HG03571 (cell line): ENCODE results near the gene MOCS1.

Source experiments
- ATAC-seq: cut with Tn5 transposase; IDR thresholded peaks from one replicate; pipeline ENCODE4 v1.9.1; 2021; ENCODE audit not compliant: unreplicated experiment

Gene MOCS1

DNA sequence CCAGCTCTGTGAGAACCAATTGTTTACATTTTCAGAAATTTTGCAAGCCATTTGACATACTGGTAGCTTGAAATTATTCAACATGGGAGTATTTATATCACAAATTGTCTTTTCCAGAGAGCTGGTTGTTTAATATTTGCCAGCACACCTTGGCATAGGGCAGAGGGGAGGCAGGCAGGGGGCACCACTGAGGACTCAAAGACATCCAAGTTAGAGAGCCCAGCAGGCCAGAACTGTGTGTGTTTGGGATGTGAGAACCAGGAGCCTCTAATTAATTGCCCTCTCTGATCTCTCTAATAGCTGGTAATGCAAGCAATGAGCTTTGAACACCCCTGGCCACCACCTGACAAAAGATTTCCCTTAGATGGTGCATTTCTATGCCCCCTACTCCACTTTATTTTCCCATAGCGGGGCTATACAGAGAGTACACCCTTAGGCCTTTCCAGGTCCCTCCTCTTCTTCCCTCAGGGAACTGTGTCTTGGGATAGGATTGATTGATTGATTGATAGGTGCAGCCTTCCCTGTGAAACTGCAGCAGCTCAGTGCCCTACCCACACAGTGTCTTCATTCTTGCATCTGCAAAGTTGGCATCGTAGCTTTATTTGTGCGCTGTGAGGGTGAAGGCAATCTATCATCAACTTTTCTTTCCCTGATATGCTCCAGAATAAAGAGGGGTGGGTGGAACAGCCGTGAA, 29.2 kb downstream of the MOCS1 start:
- ATAC-seq = no peak

GRCh38 chr6:39903656-39904055, 30.6 kb downstream of the MOCS1 start:
- ATAC-seq = no peak

- ATAC-seq = no peak
These were observed 31.3 kb downstream of the MOCS1 start for GRCh38 chr6:39902786-39903465.

DNA sequence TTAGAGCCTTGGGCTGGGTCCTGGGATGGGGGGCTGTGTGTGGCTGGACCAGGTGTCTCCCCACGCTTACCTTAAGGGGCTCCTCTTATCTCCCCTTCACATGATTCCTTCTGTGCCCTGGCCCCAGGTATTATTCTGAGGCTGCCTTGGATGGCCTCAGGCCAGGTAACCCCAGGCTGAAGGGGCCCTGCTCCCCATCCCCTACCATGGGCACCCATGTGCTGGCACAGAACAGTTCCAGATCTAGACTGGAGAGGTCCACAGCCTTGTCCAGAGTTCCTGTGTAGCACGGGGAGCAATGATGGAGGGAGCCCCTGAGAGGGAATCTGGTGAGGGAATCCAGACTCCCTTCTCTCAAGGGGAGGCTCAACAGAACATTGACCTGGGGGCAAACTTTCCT, 32.1 kb downstream of the MOCS1 start:
- ATAC-seq = no peak

DNA sequence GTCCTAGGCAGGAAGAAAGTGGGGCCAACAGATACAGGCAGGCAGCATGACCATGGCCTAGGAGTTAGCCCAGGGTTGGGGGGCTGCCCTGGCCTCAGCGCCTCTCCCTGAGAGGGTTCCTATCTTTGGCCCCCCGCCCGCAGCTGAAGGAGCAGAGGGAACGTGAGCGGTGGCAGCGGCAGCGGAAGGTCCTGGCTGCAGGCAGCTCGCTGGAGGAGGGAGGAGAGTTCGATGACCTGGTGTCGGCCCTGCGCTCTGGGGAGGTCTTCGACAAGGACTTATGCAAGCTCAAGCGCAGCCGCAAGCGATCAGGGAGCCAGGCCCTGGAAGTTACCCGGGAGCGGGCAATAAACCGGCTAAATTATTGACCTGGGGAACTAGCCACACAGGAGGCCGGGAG, 32.6 kb downstream of the MOCS1 start:
- no peak for ATAC-seq

DNA sequence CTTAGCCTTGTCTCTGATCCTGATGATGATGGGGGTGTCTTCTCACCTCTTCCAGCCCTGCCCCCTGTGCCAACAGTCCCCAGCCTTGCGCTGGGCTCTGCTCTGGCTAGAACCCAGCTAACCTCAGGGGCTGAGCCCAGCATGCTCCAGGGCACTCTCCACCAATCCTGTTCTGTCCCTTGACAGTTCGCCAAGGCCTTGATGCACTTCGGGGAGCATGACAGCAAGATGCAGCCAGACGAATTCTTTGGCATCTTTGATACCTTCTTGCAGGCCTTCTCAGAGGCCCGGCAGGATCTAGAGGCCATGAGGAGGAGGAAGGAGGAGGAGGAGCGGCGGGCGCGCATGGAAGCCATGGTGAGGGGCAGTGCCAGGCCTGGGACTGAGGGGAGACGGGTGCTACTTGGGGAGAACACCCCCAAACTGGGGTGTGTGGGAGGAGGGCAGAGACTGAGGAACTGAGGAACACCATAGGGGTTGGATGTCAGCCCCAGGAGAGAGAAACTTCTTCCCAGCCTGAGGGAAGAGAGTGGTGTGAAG, 33.1 kb downstream of the MOCS1 start:
- no peak for ATAC-seq

GRCh38 chr6:39899554-39900295, 34.5 kb downstream of the MOCS1 start:
- ATAC-seq = no peak

DNA sequence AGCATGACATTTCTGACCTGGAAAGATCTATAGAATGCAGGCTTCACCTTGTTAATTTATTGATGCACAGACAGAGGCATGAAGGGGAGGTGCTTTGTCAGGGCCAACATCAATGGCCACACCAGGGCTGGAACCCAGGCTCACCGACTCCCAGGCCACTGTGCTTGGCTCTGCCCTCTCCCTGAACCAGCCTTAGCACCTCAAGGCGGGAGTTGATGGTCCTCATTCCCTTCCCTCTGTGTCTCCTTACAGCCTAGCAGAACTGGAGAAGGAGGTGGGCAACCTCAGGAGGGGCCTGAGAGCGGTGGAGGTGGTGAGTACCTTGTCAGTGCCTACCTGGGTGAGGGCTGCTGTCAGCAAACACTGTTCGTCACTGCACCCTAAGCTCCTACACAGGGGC, 35.6 kb downstream of the MOCS1 start:
- no peak for ATAC-seq

GRCh38 chr6:39897698-39898097, 36.6 kb downstream of the MOCS1 start:
- ATAC-seq = no peak

GRCh38 chr6:39896701-39897100, 37.6 kb downstream of the MOCS1 start:
- no peak for ATAC-seq

DNA sequence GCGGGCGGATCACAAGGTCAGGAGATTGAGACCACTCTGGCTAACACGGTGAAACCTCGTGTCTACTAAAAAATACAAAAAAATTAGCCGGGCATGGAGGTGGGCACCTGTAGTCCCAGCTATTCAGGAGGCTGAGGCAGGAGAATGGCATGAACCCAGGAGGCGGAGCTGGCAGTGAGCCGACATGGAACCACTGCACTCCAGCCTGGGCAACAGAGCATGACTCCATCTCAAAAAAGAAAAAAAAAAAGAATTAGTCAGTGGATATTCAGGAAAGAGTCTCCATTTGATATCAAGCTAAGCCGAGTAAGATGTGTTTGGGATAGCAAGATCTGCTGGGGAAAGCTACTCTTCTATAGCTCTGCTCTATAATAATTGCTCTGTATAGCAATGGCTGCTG, 41.0 kb downstream of the MOCS1 start:
- no peak for ATAC-seq

- ATAC-seq = no peak
These were observed 41.7 kb downstream of the MOCS1 start for GRCh38 chr6:39892490-39893129.

DNA sequence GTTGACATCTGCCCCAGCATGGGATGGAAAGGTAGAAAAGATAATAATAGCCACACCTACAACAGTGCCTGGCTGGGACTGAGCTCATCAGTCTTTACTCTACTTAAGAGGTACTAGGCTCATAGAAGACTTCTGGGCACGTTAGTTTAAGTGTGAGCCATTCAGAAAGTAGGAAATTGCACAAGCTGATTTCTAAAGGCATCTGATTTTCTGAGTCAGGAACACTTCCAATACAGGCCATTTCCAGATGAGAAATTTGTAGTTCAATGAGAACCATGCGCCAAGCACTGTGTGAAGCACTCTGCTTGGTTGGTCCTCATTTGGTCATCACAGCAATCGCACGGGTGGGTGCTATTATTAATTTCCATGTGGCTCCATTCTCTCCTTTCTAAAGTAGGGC, 42.3 kb downstream of the MOCS1 start:
- ATAC-seq = no peak

DNA sequence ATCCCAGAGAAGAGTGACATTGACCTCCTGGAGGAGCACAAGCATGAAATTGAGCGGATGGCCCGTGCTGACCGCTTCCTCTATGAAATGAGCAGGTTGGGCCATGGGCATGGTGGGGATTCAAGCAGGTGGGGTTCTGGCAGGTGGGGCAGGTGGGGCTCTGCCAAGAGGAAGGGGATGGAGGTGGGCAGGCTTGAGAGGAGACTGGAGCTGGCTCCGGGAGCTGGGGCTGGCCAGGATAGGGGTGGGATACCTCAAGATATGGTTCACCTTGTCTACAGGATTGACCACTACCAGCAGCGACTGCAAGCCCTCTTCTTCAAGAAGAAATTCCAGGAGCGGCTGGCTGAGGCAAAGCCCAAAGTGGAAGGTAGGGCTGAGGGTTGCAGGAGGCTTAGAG, 42.9 kb downstream of the MOCS1 start:
- ATAC-seq = no peak

GRCh38 chr6:39889229-39889628, 45.0 kb downstream of the MOCS1 start:
- ATAC-seq = no peak

DNA sequence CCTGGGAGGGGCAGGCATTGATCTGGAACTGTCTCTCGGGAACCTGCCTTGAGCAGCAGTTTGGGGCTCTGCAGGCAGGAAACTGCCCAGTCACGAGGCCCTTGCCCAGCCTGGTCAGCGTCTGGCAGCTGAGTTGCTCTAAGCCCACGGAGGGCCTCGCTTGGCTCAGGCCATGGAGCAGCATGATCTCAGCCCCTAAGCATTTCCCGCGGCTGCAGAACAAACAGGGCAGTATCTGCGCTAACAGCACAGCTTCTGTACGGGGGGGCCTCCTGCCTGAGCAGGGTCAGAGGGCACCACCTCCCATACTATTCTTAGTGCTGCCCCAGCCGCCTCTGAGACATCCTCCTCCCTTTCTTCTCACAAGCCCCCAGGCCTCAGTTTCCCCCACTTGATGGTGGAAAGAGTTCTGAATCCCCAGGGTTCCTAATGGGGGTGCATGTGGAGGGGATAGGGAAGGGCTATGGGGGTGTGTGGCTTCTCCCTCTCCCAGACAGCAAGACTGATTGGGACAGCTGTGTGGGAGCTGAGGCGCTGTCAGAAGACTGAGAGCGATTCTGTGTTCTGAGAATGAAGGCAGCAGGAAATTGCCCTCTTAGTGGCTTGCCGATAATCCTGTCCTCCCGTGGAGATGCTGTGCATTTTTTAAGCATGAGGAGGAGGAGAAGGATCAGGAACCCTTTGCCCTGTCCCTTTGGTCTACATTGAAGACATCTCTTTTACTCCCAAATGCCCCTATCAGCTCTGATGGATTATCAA, 46.4 kb downstream of the MOCS1 start:
- no peak for ATAC-seq

DNA sequence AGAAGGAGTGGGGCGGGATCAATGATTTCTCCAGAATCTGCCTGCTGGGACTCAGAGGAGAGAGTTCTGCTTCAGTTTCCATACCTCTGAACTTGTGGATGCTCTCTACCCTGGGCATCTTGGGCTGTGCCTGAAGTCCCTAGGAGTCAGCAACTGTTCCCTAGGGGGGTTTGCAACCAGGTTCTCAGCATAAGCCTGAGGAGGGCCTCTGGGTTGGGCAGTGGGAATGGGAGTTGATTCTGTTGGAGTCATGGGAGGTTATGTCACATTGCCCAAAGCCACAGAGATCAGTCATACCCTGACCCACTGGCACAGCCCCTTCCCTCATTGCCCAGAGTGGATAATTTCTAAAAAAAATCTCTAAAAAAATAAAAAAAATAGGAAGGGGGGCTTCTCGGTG, 47.4 kb downstream of the MOCS1 start:
- no peak for ATAC-seq

DNA sequence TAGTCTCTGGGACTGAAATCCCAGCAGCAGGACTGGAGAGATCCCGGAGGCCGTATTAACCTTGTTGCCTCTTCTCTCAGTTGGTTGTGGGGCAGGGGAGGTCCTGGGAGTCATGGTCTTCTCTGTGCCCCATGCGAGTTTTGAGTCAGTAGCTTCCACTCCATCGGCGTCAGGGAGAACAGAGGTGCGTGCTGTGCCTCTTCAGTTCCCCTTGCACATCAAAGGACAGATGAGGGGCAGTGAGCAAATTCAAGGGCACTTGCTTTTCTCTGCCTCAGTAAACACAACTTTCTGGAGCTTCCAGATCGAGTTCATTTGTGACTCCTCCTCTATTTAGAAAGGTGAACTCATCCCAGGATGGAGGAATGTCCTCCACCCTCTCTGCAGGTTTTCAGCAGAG, 48.6 kb downstream of the MOCS1 start:
- ATAC-seq = no peak

- no peak for ATAC-seq
These were observed 49.6 kb downstream of the MOCS1 start for GRCh38 chr6:39884696-39885095.

DNA sequence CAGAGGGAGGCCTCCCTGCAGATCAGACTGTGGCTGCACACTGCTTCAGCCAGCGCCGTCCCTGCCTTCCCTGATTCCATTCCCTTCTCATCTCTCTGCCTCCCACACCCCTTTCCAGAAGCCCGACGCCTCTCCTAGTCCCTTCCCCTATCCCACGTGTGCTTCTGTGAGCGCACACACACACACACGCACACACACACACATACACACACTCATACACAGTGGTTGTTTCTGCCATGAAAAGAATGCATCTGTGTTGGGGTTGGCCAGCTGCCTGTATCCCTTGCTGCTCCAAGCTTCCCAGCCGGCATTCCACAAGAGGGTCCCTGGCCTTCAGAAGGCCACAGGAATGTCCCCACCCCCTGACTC, 51.7 kb downstream of the MOCS1 start:
- ATAC-seq = no peak
